WERI-Rb-1 (cell line): ENCODE data around the gene IL6R.

ENCODE experiments used
- DNase-seq: peaks from one replicate; pipeline ENCODE4 v3.0.0-alpha.2; 2020
- H3K27ac ChIP-seq: fragments of 250-450 bp; sonication (Bioruptor Pico); 2 replicates; pipeline ENCODE4 v1.5.1; 2020; ENCODE audit warnings: mild to moderate bottlenecking, moderate library complexity
- H3K27me3 ChIP-seq: fragments of 250-450 bp; sonication (Bioruptor Pico); 2 replicates; pipeline ENCODE4 v1.5.1; 2021; ENCODE audit warnings: mild to moderate bottlenecking, low read depth, moderate library complexity; ENCODE audit not compliant: insufficient read depth, severe bottlenecking
- H3K36me3 ChIP-seq: fragments of 250-450 bp; sonication (Bioruptor Pico); 2 replicates; pipeline ENCODE4 v1.5.1; 2020; ENCODE audit warnings: mild to moderate bottlenecking, moderate library complexity
- H3K4me3 ChIP-seq: 2 replicates; pipeline ENCODE4 v1.5.1; 2011; ENCODE audit warnings: low read depth, mild to moderate bottlenecking, control low read depth, low read length
- H3K9me3 ChIP-seq: fragments of 250-450 bp; sonication (Bioruptor Pico); 2 replicates; pipeline ENCODE4 v1.5.1; 2021; ENCODE audit warnings: mild to moderate bottlenecking, moderate library complexity; ENCODE audit not compliant: severe bottlenecking
- CTCF ChIP-seq: IDR thresholded peaks from 2 replicates; pipeline ENCODE4 v1.5.1; 2011; ENCODE audit warnings: low read depth, mild to moderate bottlenecking, control low read depth, inconsistent platforms, low read length

The IL6R gene

GRCh38 chr1:154434346-154435085, 29.4 kb downstream of the IL6R start:
- Histone ChIP-seq H3K4me3 (no peak overlapping the region), H3K36me3 (no peaks in the 10 kb centered on the region), H3K27ac (no peak overlapping the region), H3K9me3 (peaks cover 3% of the 10 kb centered on the region), H3K27me3 (peaks cover 100% of the 10 kb centered on the region)
- no peak for TF ChIP-seq CTCF
- no peak for DNase-seq

- no peak for TF ChIP-seq CTCF
- peaks cover 100% of the 10 kb centered on the region for H3K27me3 ChIP-seq
- H3K4me3 ChIP-seq = no peak overlapping the region
- H3K27ac ChIP-seq = no peak overlapping the region
- no peaks in the 10 kb centered on the region for H3K36me3 ChIP-seq
- peaks cover 3% of the 10 kb centered on the region for H3K9me3 ChIP-seq
- DNase-seq = no peak
Observed at GRCh38 chr1:154435599-154436200, 30.6 kb downstream of the IL6R start.

GRCh38 chr1:154436433-154436832, 31.3 kb downstream of the IL6R start:
- TF ChIP-seq CTCF = no peak
- no peak for DNase-seq
- Histone ChIP-seq H3K27ac (no peak overlapping the region), H3K27me3 (peaks cover 100% of the 10 kb centered on the region), H3K9me3 (peaks cover 3% of the 10 kb centered on the region), H3K4me3 (no peak overlapping the region), H3K36me3 (no peaks in the 10 kb centered on the region)

GRCh38 chr1:154440036-154440804, 35.1 kb downstream of the IL6R start:
- H3K27me3 ChIP-seq = peaks cover 100% of the 10 kb centered on the region
- no peak for DNase-seq
- H3K27ac ChIP-seq = no peak overlapping the region
- no peak for TF ChIP-seq CTCF
- peaks cover 8% of the 10 kb centered on the region for H3K9me3 ChIP-seq
- no peak overlapping the region for H3K4me3 ChIP-seq
- H3K36me3 ChIP-seq = no peaks in the 10 kb centered on the region

GRCh38 chr1:154441241-154441888, 36.2 kb downstream of the IL6R start:
- no peak for DNase-seq
- Histone ChIP-seq H3K36me3 (no peaks in the 10 kb centered on the region), H3K27me3 (peaks cover 100% of the 10 kb centered on the region), H3K9me3 (peaks cover 5% of the 10 kb centered on the region), H3K4me3 (no peak overlapping the region), H3K27ac (no peak overlapping the region)
- no peak for TF ChIP-seq CTCF
